Astrocyte of the spinal cord (primary cell): ENCODE results near the gene NRAP.

Experiments used
- DNase-seq: peaks from one replicate; pipeline ENCODE4 v3.0.0; 2011; ENCODE audit warnings: low read depth, low spot score
- H3K4me3 ChIP-seq: 2 replicates; pipeline ENCODE4 v1.5.1; 2011; ENCODE audit warnings: low read depth, mild to moderate bottlenecking, low read length, moderate library complexity
- CTCF ChIP-seq: IDR thresholded peaks from 2 replicates; pipeline ENCODE4 v1.5.1; 2012; ENCODE audit warnings: low read depth, mild to moderate bottlenecking, low read length, inconsistent platforms
- in situ Hi-C: cut with HindIII; loops from 2 replicates; pipeline ENCODE4 v1.10.0; 2017; ENCODE audit warnings: low sequenced_read_pairs

NRAP gene

GRCh38 chr10:113651898-113652297 lies 11.9 kb downstream of the NRAP start:
- in situ Hi-C loops = no loop called here
- no peak overlapping the region for H3K4me3 ChIP-seq
- TF ChIP-seq CTCF = no peak
- no peak for DNase-seq

GRCh38 chr10:113651021-113651420 lies 12.8 kb downstream of the NRAP start:
- DNase-seq = no peak
- in situ Hi-C loops = no loop called here
- no peak overlapping the region for H3K4me3 ChIP-seq
- TF ChIP-seq CTCF = no peak

GRCh38 chr10:113650172-113650571 lies 13.7 kb downstream of the NRAP start:
- DNase-seq = no peak
- no peak overlapping the region for H3K4me3 ChIP-seq
- in situ Hi-C loops = no loop called here
- TF ChIP-seq CTCF = no peak

- no peak for TF ChIP-seq CTCF
- in situ Hi-C loops = no loop called here
- peak; percentile 22 for DNase-seq
- H3K4me3 ChIP-seq = no peak overlapping the region
Measured at GRCh38 chr10:113648478-113648877, 15.4 kb downstream of the NRAP start.

GRCh38 chr10:113647812-113648211 lies 16.0 kb downstream of the NRAP start:
- no peak overlapping the region for H3K4me3 ChIP-seq
- in situ Hi-C loops = no loop called here
- no peak for DNase-seq
- no peak for TF ChIP-seq CTCF

- in situ Hi-C loops = no loop called here
- H3K4me3 ChIP-seq = no peak overlapping the region
- DNase-seq = no peak
- TF ChIP-seq CTCF = no peak
Measured at GRCh38 chr10:113646336-113647201, 17.3 kb downstream of the NRAP start.
